B cell (primary cell): ENCODE results near the gene AKR1B1. TPM values are rescaled to one million over a fixed set of nuclear protein-coding genes. Genes with fewer than 3 reads are reported as not detected.

ENCODE experiments used
- ATAC-seq: fragments of 200-7000 bp; cut with Tn5 transposase; one replicate; pipeline ENCODE4 v1.10.0; 2021; ENCODE audit warnings: low read depth, mild to moderate bottlenecking, moderate number of reproducible peaks, moderate library complexity
- CTCF ChIA-PET: fragments of 350-600 bp; sonication (Branson Sonifier 250); formaldehyde crosslinking; loops from one replicate; lab custom pipeline; 2021; ENCODE audit warnings: antibody characterized with exemption, inconsistent platforms; lab: Charles Lee
- POLR2A ChIA-PET: fragments of 350-600 bp; sonication (Branson Sonifier 250); formaldehyde crosslinking; loops from one replicate; lab custom pipeline; 2021; ENCODE audit warnings: antibody characterized with exemption; lab: Charles Lee
- DNase-seq: peaks from one replicate; pipeline ENCODE4 v3.0.0; 2013
- H2AFZ ChIP-seq: 2 replicates; pipeline ENCODE4 v1.6.1; 2012; ENCODE audit warnings: mild to moderate bottlenecking, low read depth, low read length; ENCODE audit not compliant: insufficient read depth, poor library complexity, severe bottlenecking
- H3K27ac ChIP-seq, 2 donors: 1 replicate in 1 of 2; 2 replicates in 1 of 2; pipeline ENCODE4 v1.5.1; 2012 to 2013; ENCODE audit warnings: low read length in 2 of 2, mild to moderate bottlenecking in 2 of 2, moderate library complexity in 1 of 2
- H3K27me3 ChIP-seq, 4 experiments: fragments of 200-600 bp in 1 of 4; sonication (generic) in 1 of 4; replicated peaks in 1 of 4; 1 replicate in 2 of 4; 2 replicates in 2 of 4; pipeline versions ENCODE4 v1.6.1 to v1.7.0; 2013 to 2016; ENCODE audit warnings: low read length in 3 of 4, mild to moderate bottlenecking in 2 of 4, mixed read lengths in 1 of 4, moderate library complexity in 1 of 4; ENCODE audit not compliant: insufficient read depth in 4 of 4, control insufficient read depth in 3 of 4; ENCODE audit errors: control extremely low read depth in 1 of 4
- H3K36me3 ChIP-seq, 2 experiments: replicated peaks in 1 of 2; 1 replicate in 1 of 2; 2 replicates in 1 of 2; pipeline versions ENCODE4 v1.6.1 to v1.7.1; 2013; ENCODE audit warnings: low read length in 1 of 2; ENCODE audit not compliant: insufficient read depth in 2 of 2, control insufficient read depth in 1 of 2; ENCODE audit errors: control extremely low read depth in 1 of 2, extremely low read depth in 1 of 2
- H3K4me1 ChIP-seq, 2 donors: fragments of 200-600 bp in 1 of 2; sonication (generic) in 1 of 2; 1 replicate in 1 of 2; 2 replicates in 1 of 2; pipeline versions ENCODE4 v1.5.1 to v1.6.1; 2013 to 2017; ENCODE audit warnings: low read length in 2 of 2; ENCODE audit not compliant: control insufficient read depth in 2 of 2, insufficient read depth in 2 of 2
- H3K4me2 ChIP-seq: replicated peaks from 2 replicates; pipeline ENCODE3; 2012; ENCODE audit warnings: mild to moderate bottlenecking, low read depth, low read length; ENCODE audit not compliant: poor library complexity, severe bottlenecking
- H3K4me3 ChIP-seq, 5 experiments: fragments of 200-600 bp in 1 of 5; sonication (generic) in 1 of 5; 1 replicate in 3 of 5; 2 replicates in 2 of 5; pipeline versions ENCODE4 v1.5.1 to v1.7.0; 2011 to 2016; ENCODE audit warnings: low read length in 4 of 5, mild to moderate bottlenecking in 4 of 5, low read depth in 2 of 5, control low read depth in 1 of 5, moderate library complexity in 1 of 5; ENCODE audit not compliant: insufficient read depth in 1 of 5; ENCODE audit errors: control extremely low read depth in 1 of 5, extremely low read depth in 1 of 5
- H3K79me2 ChIP-seq: fragments of 200-600 bp; sonication (generic); one replicate; pipeline ENCODE4 v1.6.0; 2016; ENCODE audit warnings: low read length; ENCODE audit not compliant: control insufficient read depth, insufficient read depth
- H3K9ac ChIP-seq: fragments of 200-600 bp; sonication (generic); 2 replicates; pipeline ENCODE4 v1.6.1; 2017; ENCODE audit warnings: mild to moderate bottlenecking, low read length, moderate library complexity
- H3K9me3 ChIP-seq, 3 donors: one replicate each; pipeline versions ENCODE4 v1.6.1 to v1.7.1; 2013; ENCODE audit warnings: low read length in 2 of 3; ENCODE audit not compliant: control insufficient read depth in 2 of 3, insufficient read depth in 1 of 3; ENCODE audit errors: control extremely low read depth in 1 of 3
- H4K20me1 ChIP-seq: 2 replicates; pipeline ENCODE4 v1.6.0; 2012; ENCODE audit warnings: mild to moderate bottlenecking, low read length; ENCODE audit not compliant: insufficient read depth, control insufficient read depth, poor library complexity, severe bottlenecking
- H3K27ac Mint-ChIP-seq: one replicate; pipeline ENCODE4 v1.8.0; 2021; ENCODE audit warnings: mixed read lengths
- H3K27me3 Mint-ChIP-seq: one replicate; pipeline ENCODE4 v1.8.0; 2021; ENCODE audit warnings: mixed read lengths
- H3K4me1 Mint-ChIP-seq: one replicate; pipeline ENCODE4 v1.8.0; 2021; ENCODE audit warnings: mixed read lengths
- H3K4me3 Mint-ChIP-seq: one replicate; pipeline ENCODE4 v1.8.0; 2021; ENCODE audit warnings: mixed read lengths
- H3K9me3 Mint-ChIP-seq: one replicate; pipeline ENCODE4 v1.8.0; 2022; ENCODE audit warnings: mixed read lengths; ENCODE audit not compliant: insufficient read depth
- CTCF ChIP-seq: fragments of 200-600 bp; IDR thresholded peaks from one replicate; pipeline ENCODE4 v1.8.0; 2022; ENCODE audit warnings: antibody characterized with exemption, mild to moderate bottlenecking
- EZH2 ChIP-seq: IDR thresholded peaks from 2 replicates; pipeline ENCODE4 v1.6.1; 2012; ENCODE audit warnings: borderline replicate concordance, low read depth, mild to moderate bottlenecking, moderate library complexity, low read length; ENCODE audit not compliant: insufficient read depth, poor library complexity, severe bottlenecking
- WGBS: methylation state at CpG from one replicate; pipeline ENCODE4 v1.1.5; 2013; ENCODE audit warnings: missing lambda C conversion rate; ENCODE audit not compliant: insufficient coverage; 5-methylcytosine and 5-hydroxymethylcytosine counted together
- intact Hi-C: fragments of 100-400 bp; cut with micrococcal nuclease; formaldehyde crosslinking; loops from one replicate; pipeline ENCODE4 v1.10.0; 2022
- polyA plus RNA-seq: library from polyadenylated mRNA; depleted of rRNA; stranded (reverse); fragments of >200 nt; gene quantifications from 2 replicates; pipeline ENCODE4 v1.2.3, GENCODE V29; 2012
- total RNA-seq, 2 donors: library from RNA; stranded (reverse); fragments of 120-200 nt in 1 of 2; gene quantifications; 1 replicate in 1 of 2; 2 replicates in 1 of 2; pipeline versions ENCODE4 v1.2.3 to v1.2.4, GENCODE V29; 2013 to 2022

AKR1B1 gene
- total and polyA plus RNA-seq, 2 donors (not counting 1 experiment from before 2014, with no cell fraction given), result 82.9 to 89.6 TPM

GRCh38 chr7:134465491-134465890, 6.6 kb upstream of the AKR1B1 start:
- no CpG with 5 or more reads among the region's 6 CpGs for WGBS
- intact Hi-C loops, result no loop called here
- Histone ChIP-seq H2AFZ (no peak overlapping the region), H3K27ac (no peak overlapping the region), H3K4me2 (no peak overlapping the region), H3K4me3 (no peak overlapping the region), H3K27me3 (peaks cover 0 to 3% (median 0%) of the 10 kb centered on the region in 4 experiments), H3K9ac (no peak overlapping the region), H3K36me3 (no peaks in the 10 kb centered on the region), H3K9me3 (peaks cover 0 to 20% (median 14%) of the 10 kb centered on the region in 3 donors), H3K4me1 (no peaks in the 10 kb centered on the region), H3K79me2 (no peaks in the 10 kb centered on the region), H4K20me1 (no peaks in the 10 kb centered on the region)
- ChIA-PET POLR2A (no interaction called here), CTCF (no interaction called here)
- no peaks in the 10 kb centered on the region for H3K4me1 Mint-ChIP-seq
- no peak for ATAC-seq
- no peak overlapping the region for H3K4me3 Mint-ChIP-seq
- no peak for DNase-seq
- no peak for TF ChIP-seq EZH2
- no peak for TF ChIP-seq CTCF
- H3K27ac Mint-ChIP-seq, result no peak overlapping the region
- H3K9me3 Mint-ChIP-seq, result peaks cover 8% of the 10 kb centered on the region
- peaks cover 3% of the 10 kb centered on the region for H3K27me3 Mint-ChIP-seq

DNA sequence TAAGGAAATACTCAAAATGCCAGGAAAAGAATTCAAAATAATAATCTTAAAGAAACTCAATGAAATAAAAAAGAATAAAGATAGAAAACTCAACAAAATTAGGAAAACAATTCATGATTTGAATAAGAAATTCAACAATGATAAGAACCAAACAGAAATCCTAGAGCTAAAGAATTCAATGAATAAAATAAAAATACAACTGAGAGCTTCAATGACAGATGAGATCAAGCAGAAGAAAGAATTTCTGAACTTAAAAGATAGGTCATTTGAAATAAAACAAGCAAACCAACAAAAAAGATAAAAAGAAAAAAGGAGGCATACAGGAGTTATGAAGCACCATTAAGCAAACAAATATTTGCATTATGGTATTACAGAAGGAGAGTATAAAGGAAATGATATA, 5.6 kb upstream of the AKR1B1 start:
- ChIA-PET CTCF (no interaction called here), POLR2A (no interaction called here)
- no peaks in the 10 kb centered on the region for H4K20me1 ChIP-seq
- TF ChIP-seq EZH2 (no peak), CTCF (no peak)
- no peaks in the 10 kb centered on the region for H3K36me3 ChIP-seq
- no peak overlapping the region for H3K4me2 ChIP-seq
- no peak overlapping the region for H3K4me3 Mint-ChIP-seq
- peaks cover 8% of the 10 kb centered on the region for H3K9me3 Mint-ChIP-seq
- peaks cover 0 to 20% (median 14%) of the 10 kb centered on the region in 3 donors for H3K9me3 ChIP-seq
- peaks cover 3% of the 10 kb centered on the region for H3K27me3 Mint-ChIP-seq
- intact Hi-C loops, result no loop called here
- H3K4me1 ChIP-seq, result peaks cover 3 to 4% of the 10 kb centered on the region in 2 donors
- no peaks in the 10 kb centered on the region for H3K79me2 ChIP-seq
- H3K27me3 ChIP-seq, result peaks cover 0 to 3% (median 0%) of the 10 kb centered on the region in 4 experiments
- peaks cover 6% of the 10 kb centered on the region for H3K4me1 Mint-ChIP-seq
- H2AFZ ChIP-seq, result no peak overlapping the region
- no peak overlapping the region for H3K27ac ChIP-seq
- H3K9ac ChIP-seq, result no peak overlapping the region
- no peak overlapping the region for H3K4me3 ChIP-seq
- no peak for DNase-seq
- no peak for ATAC-seq
- no peak overlapping the region for H3K27ac Mint-ChIP-seq
